ENCODE data around the gene NLRP3.

GRCh38 chr1:247373721-247374141, 42.2 kb upstream of the NLRP3 start:
- TF ChIP-seq POLR2AphosphoS5 (IDR thresholded peaks at IDR 0.05; ENCODE audit: low read depth, low read length) (no peak), POLR2A (IDR thresholded peaks at IDR 0.05; ENCODE audit: low read depth, low read length) (no peak), TAF1 (IDR thresholded peaks at IDR 0.05; ENCODE audit: borderline replicate concordance, low read depth, low read length) (no peak)
